HepG2 (cell line): ENCODE measurements around the gene FBXO2. TPM values are rescaled to one million over a fixed set of nuclear protein-coding genes. Genes with fewer than 3 reads are reported as not detected.

Experiments used
- ATM ChIP-seq: fragments of 450-650 bp; IDR thresholded peaks from 2 replicates; pipeline ENCODE4 v1.7.1; 2017; ENCODE audit warnings: mild to moderate bottlenecking, borderline replicate concordance
- DNMT3B ChIP-seq: conservative IDR thresholded peaks from 2 replicates; pipeline ENCODE4 v1.6.1; 2016; ENCODE audit warnings: missing biosample characterization, control low read depth
- EED ChIP-seq: sonication (generic); formaldehyde crosslinking; IDR thresholded peaks from 2 replicates; pipeline ENCODE4 v1.5.0; 2020; ENCODE audit warnings: mild to moderate bottlenecking, missing genetic modification reagents
- HMG20A ChIP-seq: IDR thresholded peaks from 2 replicates; pipeline ENCODE4 v1.6.1; 2016; ENCODE audit warnings: borderline replicate concordance
- KDM3A ChIP-seq: IDR thresholded peaks from 2 replicates; pipeline ENCODE4 v1.6.1; 2018; ENCODE audit warnings: low read depth, missing compliant biosample characterization
- KDM6A ChIP-seq: IDR thresholded peaks from 2 replicates; pipeline ENCODE4 v1.6.1; 2016; ENCODE audit warnings: low read depth
- NFE2 ChIP-seq: sonication (generic); formaldehyde crosslinking; IDR thresholded peaks from 2 replicates; pipeline ENCODE4 v1.4.0; 2020; ENCODE audit warnings: missing genetic modification reagents
- PCBP1 ChIP-seq: fragments of 200-400 bp; formaldehyde crosslinking; IDR thresholded peaks from 2 replicates; pipeline ENCODE4 v1.6.1; 2017; ENCODE audit warnings: mild to moderate bottlenecking, low read depth, low read length, borderline replicate concordance
- POLR2AphosphoS5 ChIP-seq: IDR thresholded peaks from 2 replicates; pipeline ENCODE4 v1.6.1; 2012; ENCODE audit warnings: low read depth, low read length
- SAP130 ChIP-seq: IDR thresholded peaks from 2 replicates; pipeline ENCODE4 v1.6.1; 2016; ENCODE audit warnings: low read depth
- TP53 ChIP-seq: sonication (generic); formaldehyde crosslinking; conservative IDR thresholded peaks from 2 replicates; pipeline ENCODE4 v1.4.0; 2020; ENCODE audit warnings: missing genetic modification reagents
- ZBTB38 ChIP-seq: sonication (generic); formaldehyde crosslinking; IDR thresholded peaks from 2 replicates; pipeline ENCODE4 v1.5.1; 2020; ENCODE audit warnings: mild to moderate bottlenecking, missing genetic modification reagents
- ZFP36L1 ChIP-seq: sonication (generic); formaldehyde crosslinking; IDR thresholded peaks from 2 replicates; pipeline ENCODE4 v1.8.0; 2022; ENCODE audit warnings: mild to moderate bottlenecking, missing genetic modification reagents, moderate library complexity
- ZFP82 ChIP-seq: sonication (generic); formaldehyde crosslinking; IDR thresholded peaks from 2 replicates; pipeline ENCODE4 v1.5.1; 2020; ENCODE audit warnings: mild to moderate bottlenecking, missing genetic modification reagents, borderline replicate concordance
- ZNF121 ChIP-seq: sonication (generic); formaldehyde crosslinking; IDR thresholded peaks from 2 replicates; pipeline ENCODE4 v1.5.0; 2020; ENCODE audit warnings: mild to moderate bottlenecking, missing genetic modification reagents
- ZNF44 ChIP-seq: sonication (generic); formaldehyde crosslinking; IDR thresholded peaks from 2 replicates; pipeline ENCODE4 v1.5.1; 2020; ENCODE audit warnings: mild to moderate bottlenecking, missing genetic modification reagents
- ZNF510 ChIP-seq: sonication (generic); formaldehyde crosslinking; IDR thresholded peaks from 2 replicates; pipeline ENCODE4 v1.4.0; 2020; ENCODE audit warnings: low read depth, mild to moderate bottlenecking, missing genetic modification reagents
- ZNF556 ChIP-seq: sonication (generic); formaldehyde crosslinking; IDR thresholded peaks from 2 replicates; pipeline ENCODE4 v1.4.0; 2020; ENCODE audit warnings: mild to moderate bottlenecking, missing genetic modification reagents, borderline replicate concordance
- ZNF615 ChIP-seq: sonication (generic); formaldehyde crosslinking; IDR thresholded peaks from 2 replicates; pipeline ENCODE4 v1.5.0; 2020; ENCODE audit warnings: mild to moderate bottlenecking, missing genetic modification reagents, borderline replicate concordance
- polyA plus RNA-seq, 8 experiments: library from polyadenylated mRNA; depleted of rRNA in 3 of 8; stranded (reverse) in 7 of 8; unstranded in 1 of 8; fragments of >200 nt; fragmentation: Illumina TruSeq in 4 of 8; extraction: Trizol in 4 of 8; gene quantifications; 2 replicates each; pipeline versions ENCODE4 v1.2.1 to v1.2.3, GENCODE V29; 2011 to 2016; ENCODE audit warnings: low read depth in 4 of 8, missing spikeins in 1 of 8, mixed read lengths in 1 of 8; ENCODE audit not compliant: insufficient read depth in 1 of 8
- total RNA-seq, 5 experiments: library from RNA; depleted of rRNA; stranded (reverse); fragments of >200 nt; fragmentation: Illumina TruSeq; extraction: Trizol; gene quantifications; 2 replicates each; pipeline ENCODE4 v1.2.3, GENCODE V29; 2016; ENCODE audit warnings: low read depth in 1 of 5
- TF ChIP-seq, protein P1 (sequence below): sonication (generic); formaldehyde crosslinking; IDR thresholded peaks from 2 replicates; pipeline ENCODE4 v1.8.0; 2022; ENCODE audit warnings: mild to moderate bottlenecking, missing genetic modification reagents, borderline replicate concordance
- TF ChIP-seq, protein P2 (sequence below): sonication (generic); formaldehyde crosslinking; IDR thresholded peaks from 2 replicates; pipeline ENCODE4 v1.5.1; 2020; ENCODE audit warnings: mild to moderate bottlenecking, missing genetic modification reagents, borderline replicate concordance
- TF ChIP-seq, protein P3 (sequence below): sonication (generic); formaldehyde crosslinking; IDR thresholded peaks from 2 replicates; pipeline ENCODE4 v1.5.0; 2020; ENCODE audit warnings: mild to moderate bottlenecking, missing genetic modification reagents
- TF ChIP-seq, protein P4 (sequence below): sonication (generic); formaldehyde crosslinking; IDR thresholded peaks from 2 replicates; pipeline ENCODE4 v1.4.0; 2020; ENCODE audit warnings: missing genetic modification reagents

Gene FBXO2
- total and polyA plus RNA-seq, 2 of the 13 experiments (the other 11 are each of a cell fraction or from before 2014, with no cell fraction given) = 79.3 to 112 TPM

DNA sequence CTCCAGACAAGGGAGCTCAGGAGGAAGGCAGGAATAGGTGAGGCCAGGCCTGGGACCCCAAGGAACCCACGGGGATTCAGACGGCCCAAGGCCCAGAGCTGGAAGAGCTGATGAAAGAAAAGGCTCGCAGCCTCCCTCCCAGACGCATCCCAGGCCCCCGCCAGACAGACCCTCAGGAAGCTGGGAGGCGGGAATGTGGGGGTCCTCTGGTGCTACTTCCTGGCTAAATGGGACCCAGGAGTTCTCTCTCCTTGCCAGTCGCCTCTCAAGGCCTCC lies 430 bp downstream of the FBXO2 start (continued):
- no peak for TF ChIP-seq ZNF510 (CRISPR knock-in tag)
- TF ChIP-seq, protein P1, sequence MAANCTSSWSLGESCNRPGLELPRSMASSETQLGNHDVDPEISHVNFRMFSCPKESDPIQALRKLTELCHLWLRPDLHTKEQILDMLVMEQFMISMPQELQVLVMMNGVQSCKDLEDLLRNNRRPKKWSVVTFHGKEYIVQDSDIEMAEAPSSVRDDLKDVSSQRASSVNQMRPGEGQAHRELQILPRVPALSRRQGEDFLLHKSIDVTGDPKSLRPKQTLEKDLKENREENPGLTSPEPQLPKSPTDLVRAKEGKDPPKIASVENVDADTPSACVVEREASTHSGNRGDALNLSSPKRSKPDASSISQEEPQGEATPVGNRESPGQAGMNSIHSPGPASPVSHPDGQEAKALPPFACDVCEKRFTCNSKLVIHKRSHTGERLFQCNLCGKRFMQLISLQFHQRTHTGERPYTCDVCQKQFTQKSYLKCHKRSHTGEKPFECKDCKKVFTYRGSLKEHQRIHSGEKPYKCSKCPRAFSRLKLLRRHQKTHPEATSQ (CRISPR knock-in tag) = no peak
- no peak for TF ChIP-seq ZNF44 (CRISPR knock-in tag)
- TF ChIP-seq POLR2AphosphoS5 = no peak
- peak; percentile 38; the same call in 1 of the 2 replicates for TF ChIP-seq PCBP1
- TF ChIP-seq EED (CRISPR knock-in tag) = 0 out of 2 replicates have a peak, but pooled peaks have one; percentile 60
- TF ChIP-seq, protein P2, sequence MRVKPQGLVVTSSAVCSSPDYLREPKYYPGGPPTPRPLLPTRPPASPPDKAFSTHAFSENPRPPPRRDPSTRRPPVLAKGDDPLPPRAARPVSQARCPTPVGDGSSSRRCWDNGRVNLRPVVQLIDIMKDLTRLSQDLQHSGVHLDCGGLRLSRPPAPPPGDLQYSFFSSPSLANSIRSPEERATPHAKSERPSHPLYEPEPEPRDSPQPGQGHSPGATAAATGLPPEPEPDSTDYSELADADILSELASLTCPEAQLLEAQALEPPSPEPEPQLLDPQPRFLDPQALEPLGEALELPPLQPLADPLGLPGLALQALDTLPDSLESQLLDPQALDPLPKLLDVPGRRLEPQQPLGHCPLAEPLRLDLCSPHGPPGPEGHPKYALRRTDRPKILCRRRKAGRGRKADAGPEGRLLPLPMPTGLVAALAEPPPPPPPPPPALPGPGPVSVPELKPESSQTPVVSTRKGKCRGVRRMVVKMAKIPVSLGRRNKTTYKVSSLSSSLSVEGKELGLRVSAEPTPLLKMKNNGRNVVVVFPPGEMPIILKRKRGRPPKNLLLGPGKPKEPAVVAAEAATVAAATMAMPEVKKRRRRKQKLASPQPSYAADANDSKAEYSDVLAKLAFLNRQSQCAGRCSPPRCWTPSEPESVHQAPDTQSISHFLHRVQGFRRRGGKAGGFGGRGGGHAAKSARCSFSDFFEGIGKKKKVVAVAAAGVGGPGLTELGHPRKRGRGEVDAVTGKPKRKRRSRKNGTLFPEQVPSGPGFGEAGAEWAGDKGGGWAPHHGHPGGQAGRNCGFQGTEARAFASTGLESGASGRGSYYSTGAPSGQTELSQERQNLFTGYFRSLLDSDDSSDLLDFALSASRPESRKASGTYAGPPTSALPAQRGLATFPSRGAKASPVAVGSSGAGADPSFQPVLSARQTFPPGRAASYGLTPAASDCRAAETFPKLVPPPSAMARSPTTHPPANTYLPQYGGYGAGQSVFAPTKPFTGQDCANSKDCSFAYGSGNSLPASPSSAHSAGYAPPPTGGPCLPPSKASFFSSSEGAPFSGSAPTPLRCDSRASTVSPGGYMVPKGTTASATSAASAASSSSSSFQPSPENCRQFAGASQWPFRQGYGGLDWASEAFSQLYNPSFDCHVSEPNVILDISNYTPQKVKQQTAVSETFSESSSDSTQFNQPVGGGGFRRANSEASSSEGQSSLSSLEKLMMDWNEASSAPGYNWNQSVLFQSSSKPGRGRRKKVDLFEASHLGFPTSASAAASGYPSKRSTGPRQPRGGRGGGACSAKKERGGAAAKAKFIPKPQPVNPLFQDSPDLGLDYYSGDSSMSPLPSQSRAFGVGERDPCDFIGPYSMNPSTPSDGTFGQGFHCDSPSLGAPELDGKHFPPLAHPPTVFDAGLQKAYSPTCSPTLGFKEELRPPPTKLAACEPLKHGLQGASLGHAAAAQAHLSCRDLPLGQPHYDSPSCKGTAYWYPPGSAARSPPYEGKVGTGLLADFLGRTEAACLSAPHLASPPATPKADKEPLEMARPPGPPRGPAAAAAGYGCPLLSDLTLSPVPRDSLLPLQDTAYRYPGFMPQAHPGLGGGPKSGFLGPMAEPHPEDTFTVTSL (CRISPR knock-in tag) = no peak
- TF ChIP-seq ZNF121 (CRISPR knock-in tag) = no peak
- TF ChIP-seq ZFP82 (CRISPR knock-in tag) = 0 out of 2 replicates have a peak, but pooled peaks have one; percentile 1
- no peak for TF ChIP-seq KDM3A
- TF ChIP-seq NFE2 (CRISPR knock-in tag) = no peak
- TF ChIP-seq ZFP36L1 (CRISPR knock-in tag) = no peak
- TF ChIP-seq, protein P3, sequence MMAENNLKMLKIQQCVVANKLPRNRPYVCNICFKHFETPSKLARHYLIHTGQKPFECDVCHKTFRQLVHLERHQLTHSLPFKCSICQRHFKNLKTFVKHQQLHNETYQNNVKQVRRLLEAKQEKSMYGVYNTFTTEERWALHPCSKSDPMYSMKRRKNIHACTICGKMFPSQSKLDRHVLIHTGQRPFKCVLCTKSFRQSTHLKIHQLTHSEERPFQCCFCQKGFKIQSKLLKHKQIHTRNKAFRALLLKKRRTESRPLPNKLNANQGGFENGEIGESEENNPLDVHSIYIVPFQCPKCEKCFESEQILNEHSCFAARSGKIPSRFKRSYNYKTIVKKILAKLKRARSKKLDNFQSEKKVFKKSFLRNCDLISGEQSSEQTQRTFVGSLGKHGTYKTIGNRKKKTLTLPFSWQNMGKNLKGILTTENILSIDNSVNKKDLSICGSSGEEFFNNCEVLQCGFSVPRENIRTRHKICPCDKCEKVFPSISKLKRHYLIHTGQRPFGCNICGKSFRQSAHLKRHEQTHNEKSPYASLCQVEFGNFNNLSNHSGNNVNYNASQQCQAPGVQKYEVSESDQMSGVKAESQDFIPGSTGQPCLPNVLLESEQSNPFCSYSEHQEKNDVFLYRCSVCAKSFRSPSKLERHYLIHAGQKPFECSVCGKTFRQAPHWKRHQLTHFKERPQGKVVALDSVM (CRISPR knock-in tag) = no peak
- TF ChIP-seq, protein P4, sequence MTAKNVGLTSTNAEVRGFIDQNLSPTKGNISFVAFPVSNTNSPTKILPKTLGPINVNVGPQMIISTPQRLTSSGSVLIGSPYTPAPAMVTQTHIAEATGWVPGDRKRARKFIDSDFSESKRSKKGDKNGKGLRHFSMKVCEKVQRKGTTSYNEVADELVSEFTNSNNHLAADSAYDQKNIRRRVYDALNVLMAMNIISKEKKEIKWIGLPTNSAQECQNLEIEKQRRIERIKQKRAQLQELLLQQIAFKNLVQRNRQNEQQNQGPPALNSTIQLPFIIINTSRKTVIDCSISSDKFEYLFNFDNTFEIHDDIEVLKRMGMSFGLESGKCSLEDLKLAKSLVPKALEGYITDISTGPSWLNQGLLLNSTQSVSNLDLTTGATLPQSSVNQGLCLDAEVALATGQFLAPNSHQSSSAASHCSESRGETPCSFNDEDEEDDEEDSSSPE (CRISPR knock-in tag) = no peak
- TF ChIP-seq SAP130 (CRISPR knock-in tag) = no peak
- TF ChIP-seq ZBTB38 = no peak
- no peak for TF ChIP-seq TP53
- no peak for TF ChIP-seq KDM6A (CRISPR knock-in tag)
- TF ChIP-seq ATM = no peak
- no peak for TF ChIP-seq DNMT3B
- no peak for TF ChIP-seq ZNF556 (CRISPR knock-in tag)
- TF ChIP-seq HMG20A = no peak
- no peak for TF ChIP-seq ZNF615
